Stimulated activated naive CD8-positive, alpha-beta T cell treated with anti-CD3 and anti-CD28 coated beads, Interleukin-15, Interleukin-2, amounts not matched to agents 100 U/mL and 50 U/mL, for 24 hours (primary cell): ENCODE measurements around the gene BNC2.
"Not testable (repeated sequence)": the region's sequence is repeated elsewhere in the genome, so short reads cannot be mapped to it uniquely, and the experiment has no call there.

Experiments
- ATAC-seq: fragments of 150-1000 bp; cut with Tn5 transposase; one replicate; pipeline ENCODE4 v1.10.0; 2021
- DNase-seq: peaks from one replicate; pipeline ENCODE4 v3.0.0; 2021

BNC2 gene

DNA sequence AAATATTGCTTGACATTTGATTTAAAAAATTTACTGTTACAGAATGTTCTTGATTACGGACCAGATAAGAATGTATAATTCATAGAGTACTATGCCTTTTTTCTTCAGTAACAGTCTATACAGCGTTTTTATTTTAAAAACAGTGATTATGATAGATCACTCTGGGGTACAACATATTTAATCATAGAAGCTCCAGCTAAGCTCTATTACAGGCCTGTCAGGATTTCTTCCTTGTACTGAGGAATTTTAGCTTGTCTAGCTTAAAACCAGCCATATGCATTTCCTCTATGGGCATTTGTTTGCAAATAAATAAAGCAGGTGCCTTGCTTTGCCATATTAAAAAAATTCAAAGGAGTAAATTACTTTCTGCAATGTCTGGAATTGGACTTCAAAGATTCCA is 423.8 kb downstream of the BNC2 start:
- ATAC-seq (no peak), DNase-seq (no peak)

- ATAC-seq (no peak), DNase-seq (no peak)
These were observed 425.1 kb downstream of the BNC2 start for GRCh38 chr9:16445141-16445920.

DNA sequence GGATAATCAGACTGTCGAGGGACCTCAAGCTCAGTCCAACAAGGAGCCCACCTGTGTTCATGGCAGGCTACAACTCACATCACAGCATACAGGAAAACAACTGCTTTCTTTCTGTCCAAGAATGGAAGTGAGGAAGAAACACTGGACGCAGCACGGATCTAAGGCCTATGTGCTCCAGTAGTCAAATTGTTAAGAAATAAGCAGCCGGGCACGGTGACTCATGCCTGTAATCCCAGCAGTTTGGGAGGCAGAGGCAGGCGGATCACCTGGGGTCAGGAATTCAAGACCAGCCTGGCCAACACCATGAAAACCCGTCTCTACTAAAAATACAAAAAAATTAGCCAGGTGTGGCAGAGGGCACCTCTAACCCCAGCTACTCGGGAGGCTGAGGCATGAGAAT is 427.8 kb downstream of the BNC2 start:
- ATAC-seq = no peak
- no peak for DNase-seq

GRCh38 chr9:16441791-16442190 is 428.7 kb downstream of the BNC2 start:
- DNase-seq = no peak
- no peak for ATAC-seq

GRCh38 chr9:16438831-16439230 is 431.6 kb downstream of the BNC2 start:
- not testable (repeated sequence) for DNase-seq, ATAC-seq

GRCh38 chr9:16436545-16436944 is 433.9 kb downstream of the BNC2 start:
- DNase-seq (no peak), ATAC-seq (no peak)

DNA sequence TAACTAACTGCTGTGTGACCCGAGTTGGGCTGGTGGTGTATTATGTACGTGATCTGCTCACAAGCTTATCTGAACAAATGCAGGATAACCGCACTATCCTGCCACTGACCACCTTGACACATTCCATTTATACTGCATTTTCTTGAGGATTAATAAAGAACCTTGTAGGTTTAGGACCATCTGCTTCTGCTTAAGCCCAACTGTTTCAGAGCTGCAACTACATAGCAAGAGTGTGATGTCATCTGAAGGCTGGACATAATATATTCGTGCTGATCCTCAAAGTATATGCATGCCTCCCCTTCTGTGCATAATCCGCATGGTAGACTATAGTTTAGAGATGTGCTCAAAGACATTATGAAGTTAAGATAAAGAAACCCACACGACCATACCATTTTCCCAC is 435.9 kb downstream of the BNC2 start:
- ATAC-seq = no peak

GRCh38 chr9:16433494-16433893 is 437.0 kb downstream of the BNC2 start:
- no peak for ATAC-seq
- DNase-seq = no peak

More for the DNA sequence above, 435.9 kb downstream of the BNC2 start:
- DNase-seq = no peak

GRCh38 chr9:16431666-16432392 is 438.6 kb downstream of the BNC2 start:
- no peak for ATAC-seq
- no peak for DNase-seq

DNA sequence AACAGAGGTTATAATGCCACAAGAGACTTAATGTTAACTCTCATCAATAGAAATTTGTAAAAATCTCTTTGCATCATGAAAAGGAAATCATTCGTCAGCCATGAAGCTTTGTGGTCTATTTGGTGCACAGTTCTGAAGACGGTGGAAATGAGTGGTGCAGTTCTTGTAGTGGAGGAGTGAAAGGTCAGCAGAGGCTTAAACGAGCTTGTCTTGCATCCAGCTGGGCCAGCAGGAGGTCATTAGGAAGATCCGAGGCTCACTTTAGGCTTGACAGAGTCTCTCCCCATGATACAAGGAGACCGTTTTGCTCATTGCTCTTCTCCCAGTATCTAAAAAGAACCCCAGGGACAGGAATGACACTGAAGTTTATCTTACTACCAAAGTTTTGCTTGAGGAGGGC is 440.8 kb downstream of the BNC2 start:
- ATAC-seq (no peak), DNase-seq (no peak)

DNA sequence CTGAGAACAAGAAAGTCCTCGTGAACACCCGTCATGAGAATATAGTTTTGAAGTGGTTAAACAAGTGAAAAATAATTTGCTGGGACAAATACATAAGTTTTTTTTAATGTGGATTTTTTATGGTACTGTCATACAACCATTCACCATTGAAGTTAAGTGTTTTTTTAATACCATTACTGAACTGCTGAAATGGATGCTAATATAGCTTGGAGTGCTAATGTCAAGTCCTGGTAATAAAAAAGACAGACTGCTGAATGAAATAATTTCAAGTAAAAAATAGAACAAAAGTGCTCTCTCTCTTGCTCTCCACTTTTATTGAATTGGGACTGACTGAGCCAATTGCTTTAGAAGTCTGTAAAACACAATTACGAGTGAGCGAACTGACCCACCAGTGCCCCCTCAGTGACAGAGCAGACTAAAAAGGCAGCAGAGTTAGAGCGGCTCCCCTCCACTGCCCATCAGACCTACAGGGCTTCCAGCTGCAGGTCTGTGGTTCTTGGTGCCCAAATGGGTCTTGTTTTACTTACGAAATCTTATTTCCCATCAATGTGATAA is 442.5 kb downstream of the BNC2 start:
- no peak for DNase-seq
- no peak for ATAC-seq

DNA sequence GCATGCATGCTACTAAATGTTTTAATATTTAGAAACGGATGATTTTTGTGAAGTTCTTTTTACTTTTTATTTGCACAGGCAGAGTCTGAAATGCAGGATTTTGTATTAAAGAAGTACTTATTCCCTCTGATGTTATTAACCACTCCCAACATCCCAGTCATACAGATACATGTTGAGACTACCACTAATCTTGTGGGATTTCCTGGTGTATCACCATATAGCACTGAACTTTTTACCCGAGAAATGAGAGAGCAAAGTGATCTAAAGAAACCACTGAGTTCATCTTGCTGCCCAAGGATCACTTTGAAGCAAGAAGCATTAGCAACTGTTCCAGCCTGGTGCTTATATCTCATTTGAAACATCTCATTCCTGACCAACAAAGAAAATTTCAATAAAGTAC is 443.8 kb downstream of the BNC2 start:
- DNase-seq = no peak
- ATAC-seq = no peak

DNA sequence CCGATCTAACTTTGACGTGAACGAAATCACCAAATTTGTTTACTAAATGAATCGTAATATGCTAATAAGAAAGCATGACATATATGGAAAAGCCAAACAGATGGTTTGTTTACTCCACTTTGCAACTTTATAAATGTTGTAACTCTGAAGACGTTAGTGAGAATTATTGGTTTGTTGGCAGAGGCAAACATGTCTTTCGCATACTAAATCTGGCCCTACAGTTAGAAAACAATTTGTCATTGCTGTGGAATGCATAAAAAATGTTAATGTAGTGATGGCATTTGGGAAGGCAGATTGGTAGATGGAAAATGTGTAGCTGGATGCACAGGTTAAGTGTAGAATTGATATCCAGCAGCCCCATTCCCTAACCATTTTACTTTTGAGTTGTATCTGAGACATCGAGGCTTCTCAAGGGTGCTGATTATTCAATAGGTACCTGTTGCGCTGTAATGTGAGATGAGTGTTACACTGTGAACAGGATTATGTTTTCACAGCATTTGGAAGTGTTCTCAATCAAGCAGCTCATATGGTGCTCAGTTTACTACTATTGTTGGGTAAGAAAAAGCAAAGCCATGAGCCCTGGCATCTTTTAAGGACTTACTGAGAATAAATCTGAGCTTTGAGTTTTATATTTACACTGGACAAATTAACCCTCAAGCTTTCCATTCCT is 444.8 kb downstream of the BNC2 start:
- DNase-seq = no peak
- no peak for ATAC-seq

- DNase-seq = no peak
- ATAC-seq = no peak
These were observed 448.4 kb downstream of the BNC2 start for GRCh38 chr9:16422114-16422513.

- ATAC-seq = no peak
- no peak for DNase-seq
These were observed 448.9 kb downstream of the BNC2 start for GRCh38 chr9:16421532-16421931.

- no peak for ATAC-seq
- DNase-seq = no peak
These were observed 451.3 kb downstream of the BNC2 start for GRCh38 chr9:16419124-16419523.

DNA sequence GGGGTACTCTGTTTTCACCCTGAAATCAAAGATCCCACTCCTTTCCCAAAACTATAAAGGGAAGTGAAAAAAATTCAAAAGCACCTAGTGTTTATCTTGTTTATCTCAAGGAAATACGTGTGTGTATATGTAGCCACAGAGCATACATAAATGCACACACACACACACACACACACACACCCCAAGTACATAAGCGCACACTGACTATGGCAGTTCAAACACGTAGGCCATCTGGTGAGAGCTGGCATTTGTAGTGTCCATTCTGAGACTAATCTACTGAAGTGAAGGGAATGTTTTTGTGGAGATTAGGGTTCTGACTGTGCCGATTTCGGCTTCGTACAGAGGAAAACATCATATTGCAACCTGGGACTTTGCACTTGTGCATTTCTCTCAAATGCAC is 451.7 kb downstream of the BNC2 start:
- no peak for DNase-seq

GRCh38 chr9:16417749-16418148 is 452.7 kb downstream of the BNC2 start:
- DNase-seq = no peak
- no peak for ATAC-seq

More for the DNA sequence above, 451.7 kb downstream of the BNC2 start:
- no peak for ATAC-seq

DNA sequence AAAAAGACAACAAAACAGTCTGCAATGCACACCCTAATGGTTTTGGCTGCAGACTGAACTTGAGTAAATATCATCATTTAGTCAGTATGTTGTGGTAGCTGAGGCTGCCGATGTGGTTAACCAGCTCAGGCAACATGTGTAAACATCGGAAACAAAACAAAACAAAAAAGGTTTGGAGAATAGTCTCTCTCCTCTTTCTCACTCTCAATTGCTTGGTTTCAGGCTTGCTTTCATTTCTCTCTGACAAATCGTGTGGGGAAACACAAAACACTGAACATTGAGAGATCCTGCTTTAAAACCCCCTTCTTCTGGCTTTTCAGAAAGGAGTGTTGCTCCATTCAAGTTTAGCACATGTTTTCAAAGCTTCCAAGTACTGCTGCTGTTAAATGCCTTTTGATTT is 453.3 kb downstream of the BNC2 start:
- ATAC-seq = no peak
- no peak for DNase-seq

GRCh38 chr9:16414451-16414850 is 456.0 kb downstream of the BNC2 start:
- no peak for ATAC-seq
- no peak for DNase-seq

DNA sequence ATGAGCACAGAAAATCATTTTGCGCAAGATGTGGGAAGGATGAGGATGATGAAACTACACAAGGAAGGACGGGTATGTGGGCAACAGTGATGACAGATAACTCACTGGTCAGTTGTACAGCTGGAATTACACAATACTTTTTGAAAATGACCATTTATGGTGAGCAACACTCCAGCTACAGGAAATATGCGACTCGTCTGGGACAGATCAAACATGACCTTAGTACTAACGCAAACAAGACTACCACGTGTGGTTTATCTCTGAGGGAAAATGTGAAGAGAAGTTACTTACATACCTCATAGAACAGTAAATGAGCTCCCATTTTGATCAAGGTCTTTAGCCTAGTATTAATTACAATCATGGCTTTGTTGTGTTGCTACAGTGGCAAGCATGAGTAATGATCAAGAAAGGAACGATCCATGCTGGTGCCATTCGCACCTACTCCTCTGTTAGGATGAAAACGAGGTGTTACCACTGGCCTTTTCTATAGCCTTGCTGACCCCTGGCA is 456.9 kb downstream of the BNC2 start:
- ATAC-seq (no peak), DNase-seq (no peak)

GRCh38 chr9:16412740-16413139 is 457.7 kb downstream of the BNC2 start:
- DNase-seq (no peak), ATAC-seq (no peak)

- ATAC-seq (no peak), DNase-seq (no peak)
These were observed 459.2 kb downstream of the BNC2 start for GRCh38 chr9:16411311-16411710.
